Measurements from ENCODE around the gene MTR.

MTR gene

DNA sequence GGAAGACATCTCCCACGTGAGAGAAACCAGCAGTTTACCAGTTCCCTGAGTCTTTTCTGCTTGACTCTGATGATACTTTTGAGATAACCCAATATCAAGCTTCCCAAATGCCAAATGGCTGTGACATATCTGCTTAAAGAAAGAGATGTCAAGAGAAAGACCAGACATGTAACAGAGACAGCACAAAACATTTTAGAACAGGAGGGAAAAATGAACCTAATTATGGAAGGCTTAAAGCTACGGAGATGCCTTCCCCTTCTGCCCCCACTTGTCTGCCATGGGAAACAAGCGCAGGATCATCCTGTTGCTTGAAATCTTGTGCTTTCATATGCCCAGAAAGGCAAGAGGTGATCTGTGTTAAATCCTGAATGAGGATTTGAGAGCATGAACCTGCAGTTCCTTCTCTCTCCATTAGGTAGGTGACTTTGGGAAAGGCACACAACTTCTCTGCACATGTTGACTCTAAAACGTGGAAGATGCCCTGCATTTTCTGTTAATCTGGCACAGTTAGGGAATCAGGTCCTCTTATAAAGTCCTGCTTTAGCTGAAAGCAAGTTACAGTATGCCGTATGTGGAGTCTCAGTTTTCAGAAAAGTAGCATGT lies 46.7 kb upstream of the MTR start:
- no peaks in the 10 kb centered on the region for H3K36me3 ChIP-seq (ENCODE audit: low read length)
- H3F3A ChIP-seq (ENCODE audit: insufficient read depth), result no peaks in the 10 kb centered on the region

DNA sequence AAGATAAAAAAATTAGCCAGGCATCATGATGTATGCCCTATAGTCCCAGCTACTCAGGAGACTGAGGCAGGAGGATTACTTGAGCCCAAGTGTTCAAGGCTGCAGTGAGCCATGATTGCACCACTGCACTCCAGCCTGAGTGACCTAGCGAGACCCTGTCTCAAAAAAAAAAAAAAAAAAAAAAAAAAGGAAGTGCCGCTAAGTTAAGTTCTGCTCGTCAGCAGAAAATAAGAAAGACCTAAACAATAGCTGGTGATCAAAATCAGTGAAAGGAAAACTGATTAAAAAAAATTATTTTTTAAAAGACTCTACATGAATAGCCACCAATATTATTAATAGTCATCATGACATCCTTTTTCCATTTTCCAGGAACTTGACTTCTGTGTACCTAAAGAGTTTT lies 44.2 kb upstream of the MTR start:
- H2AFZ ChIP-seq (ENCODE audit: low read depth, low read length, severe bottlenecking), result no peak overlapping the region
- no peaks in the 10 kb centered on the region for H3F3A ChIP-seq (ENCODE audit: insufficient read depth)
- no peaks in the 10 kb centered on the region for H3K79me2 ChIP-seq (ENCODE audit: insufficient read depth, low read length)
- H4K20me1 ChIP-seq (ENCODE audit: low read depth, low read length), result no peaks in the 10 kb centered on the region
- no peak overlapping the region for H3K4me3 ChIP-seq (ENCODE audit: insufficient read depth, low read length, poor library complexity, severe bottlenecking)
- no peaks in the 10 kb centered on the region for H3K9me2 ChIP-seq (replicated peaks; ENCODE audit: insufficient read depth, low read length)
- TF ChIP-seq, protein P1, sequence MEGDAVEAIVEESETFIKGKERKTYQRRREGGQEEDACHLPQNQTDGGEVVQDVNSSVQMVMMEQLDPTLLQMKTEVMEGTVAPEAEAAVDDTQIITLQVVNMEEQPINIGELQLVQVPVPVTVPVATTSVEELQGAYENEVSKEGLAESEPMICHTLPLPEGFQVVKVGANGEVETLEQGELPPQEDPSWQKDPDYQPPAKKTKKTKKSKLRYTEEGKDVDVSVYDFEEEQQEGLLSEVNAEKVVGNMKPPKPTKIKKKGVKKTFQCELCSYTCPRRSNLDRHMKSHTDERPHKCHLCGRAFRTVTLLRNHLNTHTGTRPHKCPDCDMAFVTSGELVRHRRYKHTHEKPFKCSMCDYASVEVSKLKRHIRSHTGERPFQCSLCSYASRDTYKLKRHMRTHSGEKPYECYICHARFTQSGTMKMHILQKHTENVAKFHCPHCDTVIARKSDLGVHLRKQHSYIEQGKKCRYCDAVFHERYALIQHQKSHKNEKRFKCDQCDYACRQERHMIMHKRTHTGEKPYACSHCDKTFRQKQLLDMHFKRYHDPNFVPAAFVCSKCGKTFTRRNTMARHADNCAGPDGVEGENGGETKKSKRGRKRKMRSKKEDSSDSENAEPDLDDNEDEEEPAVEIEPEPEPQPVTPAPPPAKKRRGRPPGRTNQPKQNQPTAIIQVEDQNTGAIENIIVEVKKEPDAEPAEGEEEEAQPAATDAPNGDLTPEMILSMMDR (IDR thresholded peaks at IDR 0.05; ENCODE audit: insufficient read depth, low read length, poor library complexity, severe bottlenecking), result no peak
- TF ChIP-seq EZH2phosphoT487 (conservative IDR thresholded peaks at IDR 0.05; ENCODE audit: low read length), result no peak
- no peak overlapping the region for H3K27ac ChIP-seq (ENCODE audit: low read depth, low read length)
- H3K9ac ChIP-seq (ENCODE audit: low read length), result no peak overlapping the region
- no peaks in the 10 kb centered on the region for H3K27me3 ChIP-seq (ENCODE audit: low read length)
- H3K9me3 ChIP-seq (ENCODE audit: insufficient read depth, low read length), result no peaks in the 10 kb centered on the region
- H3K36me3 ChIP-seq (ENCODE audit: low read length), result no peaks in the 10 kb centered on the region
- no peak overlapping the region for H3K4me2 ChIP-seq (ENCODE audit: low read depth, low read length, poor library complexity, severe bottlenecking)

More for the DNA sequence above, 46.7 kb upstream of the MTR start:
- Histone ChIP-seq H2AFZ (ENCODE audit: low read depth, low read length, severe bottlenecking) (no peak overlapping the region), H4K20me1 (ENCODE audit: low read depth, low read length) (no peaks in the 10 kb centered on the region), H3K4me2 (ENCODE audit: low read depth, low read length, poor library complexity, severe bottlenecking) (no peak overlapping the region), H3K27ac (ENCODE audit: low read depth, low read length) (no peak overlapping the region), H3K9me2 (replicated peaks; ENCODE audit: insufficient read depth, low read length) (no peaks in the 10 kb centered on the region), H3K4me3 (ENCODE audit: insufficient read depth, low read length, poor library complexity, severe bottlenecking) (no peak overlapping the region), H3K9me3 (ENCODE audit: insufficient read depth, low read length) (no peaks in the 10 kb centered on the region), H3K9ac (ENCODE audit: low read length) (no peak overlapping the region), H3K27me3 (ENCODE audit: low read length) (no peaks in the 10 kb centered on the region), H3K79me2 (ENCODE audit: insufficient read depth, low read length) (no peaks in the 10 kb centered on the region)
- TF ChIP-seq, protein P1 (IDR thresholded peaks at IDR 0.05; ENCODE audit: insufficient read depth, low read length, poor library complexity, severe bottlenecking), result no peak
- no peak for TF ChIP-seq EZH2phosphoT487 (conservative IDR thresholded peaks at IDR 0.05; ENCODE audit: low read length)

DNA sequence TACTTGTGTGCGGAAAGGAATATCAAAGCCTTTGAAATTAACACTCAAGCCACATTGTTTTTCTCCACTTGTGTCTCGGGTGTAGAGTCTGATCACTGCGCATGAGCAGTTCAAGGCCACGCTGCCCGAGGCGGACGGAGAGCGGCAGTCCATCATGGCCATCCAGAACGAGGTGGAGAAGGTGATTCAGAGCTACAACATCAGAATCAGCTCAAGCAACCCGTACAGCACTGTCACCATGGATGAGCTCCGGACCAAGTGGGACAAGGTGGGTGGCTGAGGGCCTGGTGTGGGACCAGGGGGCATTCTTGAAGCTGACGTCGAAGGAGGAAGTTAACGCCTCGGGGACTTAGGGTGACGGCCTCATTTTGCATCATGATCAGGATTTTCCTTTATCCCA lies 43.7 kb upstream of the MTR start:
- no peak for TF ChIP-seq EZH2phosphoT487 (conservative IDR thresholded peaks at IDR 0.05; ENCODE audit: low read length)
- TF ChIP-seq, protein P1 (IDR thresholded peaks at IDR 0.05; ENCODE audit: insufficient read depth, low read length, poor library complexity, severe bottlenecking), result no peak
- H3K4me2 ChIP-seq (ENCODE audit: low read depth, low read length, poor library complexity, severe bottlenecking), result no peak overlapping the region
- H4K20me1 ChIP-seq (ENCODE audit: low read depth, low read length), result no peaks in the 10 kb centered on the region
- no peaks in the 10 kb centered on the region for H3K79me2 ChIP-seq (ENCODE audit: insufficient read depth, low read length)
- H3K4me3 ChIP-seq (ENCODE audit: insufficient read depth, low read length, poor library complexity, severe bottlenecking), result no peak overlapping the region
- H3F3A ChIP-seq (ENCODE audit: insufficient read depth), result no peaks in the 10 kb centered on the region
- H3K27ac ChIP-seq (ENCODE audit: low read depth, low read length), result no peak overlapping the region
- no peaks in the 10 kb centered on the region for H3K9me2 ChIP-seq (replicated peaks; ENCODE audit: insufficient read depth, low read length)
- H3K9ac ChIP-seq (ENCODE audit: low read length), result no peak overlapping the region
- no peaks in the 10 kb centered on the region for H3K27me3 ChIP-seq (ENCODE audit: low read length)
- H3K36me3 ChIP-seq (ENCODE audit: low read length), result no peaks in the 10 kb centered on the region
- H2AFZ ChIP-seq (ENCODE audit: low read depth, low read length, severe bottlenecking), result no peak overlapping the region
- no peaks in the 10 kb centered on the region for H3K9me3 ChIP-seq (ENCODE audit: insufficient read depth, low read length)

All from SU-DHL-6 (cell line).